ENCODE results near the gene LAMB4.

The LAMB4 gene

DNA sequence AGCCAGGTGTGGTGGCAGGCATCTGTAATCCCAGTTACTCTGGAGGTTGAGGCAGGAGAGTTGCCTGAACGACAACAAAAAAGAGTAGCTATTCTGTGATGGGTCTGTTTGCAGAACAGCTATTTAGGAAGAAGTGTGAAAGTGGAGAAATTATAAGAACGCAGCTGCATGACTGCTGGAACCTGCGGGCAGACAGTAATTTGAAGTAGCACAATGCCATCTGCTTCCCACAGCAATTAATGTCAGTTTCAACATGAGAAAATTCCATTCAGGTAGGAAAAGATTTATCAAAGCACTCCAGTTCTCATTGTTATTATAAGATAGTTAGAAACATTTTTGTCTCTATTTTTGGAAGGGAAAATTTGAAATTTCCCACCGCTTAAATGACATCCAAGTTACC lies 148.7 kb downstream of the LAMB4 start:
- DNase-seq (ENCODE audit: low read depth), result no peak
- H3K4me3 ChIP-seq (ENCODE audit: low read depth, low read length), result no peak overlapping the region
- TF ChIP-seq, protein P1, sequence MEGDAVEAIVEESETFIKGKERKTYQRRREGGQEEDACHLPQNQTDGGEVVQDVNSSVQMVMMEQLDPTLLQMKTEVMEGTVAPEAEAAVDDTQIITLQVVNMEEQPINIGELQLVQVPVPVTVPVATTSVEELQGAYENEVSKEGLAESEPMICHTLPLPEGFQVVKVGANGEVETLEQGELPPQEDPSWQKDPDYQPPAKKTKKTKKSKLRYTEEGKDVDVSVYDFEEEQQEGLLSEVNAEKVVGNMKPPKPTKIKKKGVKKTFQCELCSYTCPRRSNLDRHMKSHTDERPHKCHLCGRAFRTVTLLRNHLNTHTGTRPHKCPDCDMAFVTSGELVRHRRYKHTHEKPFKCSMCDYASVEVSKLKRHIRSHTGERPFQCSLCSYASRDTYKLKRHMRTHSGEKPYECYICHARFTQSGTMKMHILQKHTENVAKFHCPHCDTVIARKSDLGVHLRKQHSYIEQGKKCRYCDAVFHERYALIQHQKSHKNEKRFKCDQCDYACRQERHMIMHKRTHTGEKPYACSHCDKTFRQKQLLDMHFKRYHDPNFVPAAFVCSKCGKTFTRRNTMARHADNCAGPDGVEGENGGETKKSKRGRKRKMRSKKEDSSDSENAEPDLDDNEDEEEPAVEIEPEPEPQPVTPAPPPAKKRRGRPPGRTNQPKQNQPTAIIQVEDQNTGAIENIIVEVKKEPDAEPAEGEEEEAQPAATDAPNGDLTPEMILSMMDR (conservative IDR thresholded peaks at IDR 0.05; ENCODE audit: low read depth, low read length), result no peak

DNA sequence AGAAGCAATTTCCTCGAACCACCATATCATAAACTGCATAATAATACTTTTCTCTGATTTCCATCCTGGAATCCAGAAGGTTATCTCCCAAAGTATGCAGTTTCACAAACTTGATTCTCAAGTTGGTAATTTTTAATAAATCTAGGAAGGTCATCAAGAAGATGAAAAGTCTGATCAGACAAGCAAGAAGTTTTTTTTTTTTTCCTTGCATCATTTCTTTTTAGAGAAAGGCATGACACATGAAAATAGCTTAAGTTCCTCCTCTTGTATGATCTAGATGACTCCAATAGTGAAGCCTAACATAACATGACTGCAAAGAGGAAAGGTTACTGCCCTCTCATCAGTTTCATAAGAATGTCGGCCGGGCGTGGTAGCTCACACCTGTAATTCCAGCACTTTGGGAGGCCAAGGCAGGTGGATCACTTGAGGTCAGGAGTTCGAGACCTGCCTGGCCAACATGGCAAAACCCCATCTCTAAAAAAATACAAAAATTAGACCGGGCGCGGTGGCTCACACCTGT lies 149.4 kb downstream of the LAMB4 start:
- TF ChIP-seq, protein P1 (conservative IDR thresholded peaks at IDR 0.05; ENCODE audit: low read depth, low read length), result no peak
- H3K4me3 ChIP-seq (ENCODE audit: low read depth, low read length), result no peak overlapping the region
- no peak for DNase-seq (ENCODE audit: low read depth)

DNA sequence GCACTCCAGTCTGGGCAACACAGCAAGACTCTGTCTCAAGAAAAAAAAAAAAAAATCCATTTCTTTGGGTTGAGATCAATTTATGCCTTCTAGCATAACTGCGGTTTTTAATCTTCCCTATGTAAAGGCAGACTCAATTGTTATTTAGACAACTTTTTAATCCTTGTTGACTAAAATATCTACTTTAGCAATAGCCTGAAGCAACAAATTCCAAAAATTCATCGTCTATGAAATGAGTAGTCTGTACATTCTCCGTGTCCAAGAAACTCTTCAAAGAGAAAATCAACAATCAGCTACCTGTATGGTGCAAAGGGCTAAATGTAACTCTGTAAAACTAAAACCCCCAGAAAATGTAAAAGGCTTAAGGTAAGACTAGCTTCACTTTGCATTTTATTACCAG lies 150.0 kb downstream of the LAMB4 start:
- H3K4me3 ChIP-seq (ENCODE audit: low read depth, low read length), result no peak overlapping the region
- no peak for DNase-seq (ENCODE audit: low read depth)
- TF ChIP-seq, protein P1 (conservative IDR thresholded peaks at IDR 0.05; ENCODE audit: low read depth, low read length), result no peak

DNA sequence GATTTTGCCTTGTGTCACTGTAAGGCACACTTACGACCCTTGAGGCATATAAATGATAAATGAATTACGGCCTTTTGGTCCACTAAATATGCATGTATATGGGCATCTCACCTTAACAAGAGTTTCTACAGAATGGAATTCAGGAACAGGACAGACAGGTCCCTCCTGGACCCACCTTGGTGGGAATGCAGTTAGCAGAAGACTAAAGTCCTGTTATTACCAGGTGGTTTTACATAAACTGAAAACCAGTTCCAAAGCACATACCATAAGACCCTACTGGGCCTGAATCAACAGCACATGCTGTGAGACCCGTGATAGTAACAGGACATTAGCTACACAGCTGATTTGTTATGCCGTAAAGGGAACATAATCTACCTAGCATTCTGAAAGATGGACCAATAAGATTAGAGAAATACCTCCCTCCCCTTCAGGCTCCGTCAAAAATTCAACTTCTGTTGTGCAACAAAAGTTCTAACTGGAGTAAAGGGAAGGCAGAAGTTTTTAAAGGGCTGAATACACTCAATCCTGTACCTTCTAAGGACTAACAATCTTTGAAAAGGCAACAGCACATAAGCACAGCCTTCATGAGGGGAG lies 151.2 kb downstream of the LAMB4 start:
- H3K4me3 ChIP-seq (ENCODE audit: low read depth, low read length), result no peak overlapping the region
- peak; percentile 86 for DNase-seq (ENCODE audit: low read depth)
- TF ChIP-seq, protein P1 (conservative IDR thresholded peaks at IDR 0.05; ENCODE audit: low read depth, low read length), result no peak

DNA sequence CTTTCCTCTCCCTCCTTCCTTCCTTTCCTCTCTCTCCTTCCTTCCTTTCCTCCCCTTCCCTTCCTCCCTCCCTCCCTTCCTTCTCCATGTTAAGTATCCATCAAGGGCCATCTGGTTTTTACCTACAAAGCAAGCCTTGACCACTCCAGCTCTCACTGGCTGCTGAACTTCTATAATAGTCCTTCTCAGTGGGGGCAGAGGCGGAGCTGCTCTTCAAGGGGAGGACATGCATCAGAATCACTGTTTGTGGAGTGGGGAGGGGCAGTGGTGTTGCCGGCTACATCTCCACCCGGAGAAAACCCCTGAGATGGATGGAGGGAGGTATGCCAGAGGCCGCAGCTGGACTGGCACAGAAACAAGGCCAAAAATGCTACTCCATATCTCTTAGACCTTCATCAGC lies 153.1 kb downstream of the LAMB4 start:
- DNase-seq (ENCODE audit: low read depth), result no peak
- no peak overlapping the region for H3K4me3 ChIP-seq (ENCODE audit: low read depth, low read length)
- TF ChIP-seq, protein P1 (conservative IDR thresholded peaks at IDR 0.05; ENCODE audit: low read depth, low read length), result no peak

DNA sequence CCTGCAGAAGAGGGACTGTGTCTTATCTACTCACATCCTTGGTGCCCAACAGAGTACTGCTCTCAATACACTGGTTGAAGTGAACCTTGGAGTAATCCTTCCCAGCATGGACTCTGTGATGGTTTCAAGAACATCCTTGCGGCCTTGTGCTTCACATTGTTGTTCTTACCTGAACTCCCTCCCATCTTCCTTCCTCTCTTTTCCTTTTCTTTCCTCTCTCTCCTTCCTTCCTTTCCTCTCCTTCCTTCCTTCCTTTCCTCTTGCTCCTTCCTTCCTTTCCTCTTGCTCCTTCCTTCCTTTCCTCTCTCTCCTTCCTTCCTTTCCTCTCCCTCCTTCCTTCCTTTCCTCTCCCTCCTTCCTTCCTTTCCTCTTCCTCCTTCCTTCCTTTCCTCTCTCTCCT lies 153.5 kb downstream of the LAMB4 start:
- H3K4me3 ChIP-seq (ENCODE audit: low read depth, low read length), result no peak overlapping the region
- TF ChIP-seq, protein P1 (conservative IDR thresholded peaks at IDR 0.05; ENCODE audit: low read depth, low read length), result no peak
- no peak for DNase-seq (ENCODE audit: low read depth)

DNA sequence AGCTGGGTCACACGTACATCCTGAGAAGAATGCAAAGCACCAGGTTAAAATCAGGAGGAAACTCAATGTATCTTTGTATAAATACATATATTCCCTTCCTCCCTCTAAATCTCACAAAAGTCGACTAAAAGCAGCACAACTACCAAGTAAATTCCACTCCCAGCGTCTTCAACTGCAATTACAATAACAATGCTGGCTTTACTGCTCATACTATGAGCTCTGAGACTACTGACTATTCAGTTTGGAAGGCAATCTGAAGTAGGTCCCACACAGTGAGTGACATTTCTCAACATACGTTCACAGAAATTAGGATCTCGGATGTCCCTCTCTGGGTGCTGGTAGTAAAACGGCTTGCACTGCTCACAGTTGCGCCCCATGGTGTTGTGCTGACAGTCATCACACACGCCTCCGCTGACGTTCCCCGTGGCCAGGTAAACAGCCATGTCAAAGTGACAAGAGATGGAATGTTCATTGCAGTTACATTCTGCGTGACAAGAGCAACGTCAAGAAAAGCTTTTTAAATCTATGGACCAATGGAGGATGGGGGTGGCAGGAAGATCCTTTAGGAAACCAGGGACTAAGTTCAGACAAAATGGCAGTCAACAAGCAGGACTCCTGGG lies 154.7 kb downstream of the LAMB4 start:
- H3K4me3 ChIP-seq (ENCODE audit: low read depth, low read length), result no peak overlapping the region
- DNase-seq (ENCODE audit: low read depth), result no peak
- TF ChIP-seq, protein P1 (conservative IDR thresholded peaks at IDR 0.05; ENCODE audit: low read depth, low read length), result no peak

Data from choroid plexus epithelial cell (primary cell).